GM12865 (cell line): Measurements from ENCODE around the gene HOXD1.

ENCODE experiments used
- DNase-seq: peaks from one replicate; pipeline ENCODE4 v3.0.0; 2010; ENCODE audit warnings: low read depth
- H3K4me3 ChIP-seq: 2 replicates; pipeline ENCODE4 v1.5.1; 2011; ENCODE audit warnings: mild to moderate bottlenecking, low read depth, low read length, control low read depth
- CTCF ChIP-seq: IDR thresholded peaks from 2 replicates; pipeline ENCODE4 v1.5.1; 2011; ENCODE audit warnings: low read length, control low read depth, low read depth, inconsistent platforms; ENCODE audit not compliant: insufficient read depth; ENCODE audit errors: missing control alignments

The HOXD1 gene

GRCh38 chr2:176181551-176181950 lies 6.9 kb upstream of the HOXD1 start:
- H3K4me3 ChIP-seq = no peak overlapping the region
- TF ChIP-seq CTCF = no peak
- no peak for DNase-seq

GRCh38 chr2:176182671-176183070 lies 5.8 kb upstream of the HOXD1 start:
- no peak overlapping the region for H3K4me3 ChIP-seq
- no peak for TF ChIP-seq CTCF
- no peak for DNase-seq

GRCh38 chr2:176184749-176185148 lies 3.7 kb upstream of the HOXD1 start:
- no peak for DNase-seq
- H3K4me3 ChIP-seq = no peak overlapping the region
- no peak for TF ChIP-seq CTCF

GRCh38 chr2:176186024-176186423 lies 2.4 kb upstream of the HOXD1 start:
- TF ChIP-seq CTCF = no peak
- no peak overlapping the region for H3K4me3 ChIP-seq
- no peak for DNase-seq

GRCh38 chr2:176187200-176187898 lies 1.1 kb upstream of the HOXD1 start:
- DNase-seq = no peak
- TF ChIP-seq CTCF = no peak
- H3K4me3 ChIP-seq = peak overlapping the region; percentile 20; the same call in 1 of the 2 replicates

GRCh38 chr2:176188774-176189680 lies 559 bp downstream of the HOXD1 start:
- TF ChIP-seq CTCF = no peak
- no peak overlapping the region for H3K4me3 ChIP-seq
- DNase-seq = no peak
